Measurements from ENCODE around the gene LMAN2. TPM values are rescaled to one million over a fixed set of nuclear protein-coding genes. Genes with fewer than 3 reads are reported as not detected.

The LMAN2 gene
- total RNA-seq = 280 and 321 TPM in 2 replicates

GRCh38 chr5:177351392-177352329 is at the start of gene LMAN2:
Gene LMAN2, minus strand, starts transcription at chr5:177351668. Its CDS starts 21 bp downstream, at chr5:177351647.

GRCh38 chr5:177399997-177400868 is 48.8 kb upstream of the LMAN2 start, which contains the start of gene PFN3:
Gene PFN3, minus strand, starts transcription at chr5:177400661. Its CDS starts 85 bp downstream, at chr5:177400576.

GRCh38 chr5:177384134-177384533 is 32.7 kb upstream of the LMAN2 start, which contains the start of gene SLC34A1:
Gene SLC34A1, plus strand, starts transcription at chr5:177384434. Its CDS starts 1,308 bp downstream, at chr5:177385742.

GRCh38 chr5:177357459-177358351 is 6.2 kb upstream of the LMAN2 start, which contains the start of gene RGS14:
Gene RGS14, plus strand, starts transcription at chr5:177357924. Its CDS starts 101 bp downstream, at chr5:177358025.

GRCh38 chr5:177311723-177312648 is 39.5 kb downstream of the LMAN2 start, which contains the start of gene MXD3:
Gene MXD3, minus strand, starts transcription at chr5:177311898. Its CDS starts 68 bp downstream, at chr5:177311830.

GRCh38 chr5:177303121-177303924 is 48.1 kb downstream of the LMAN2 start, which contains the start of the genes PRELID1 and RAB24:
Gene PRELID1, plus strand, starts transcription at chr5:177303799. Its CDS starts 187 bp downstream, at chr5:177303986.
Gene RAB24, minus strand, starts transcription at chr5:177303719. Its CDS starts 431 bp downstream, at chr5:177303288.

Other genes with a start within 250 kb of the LMAN2 start
- 22.3 and 24.3 TPM in 2 replicates for gene NSD1, start 217.9 kb downstream of the LMAN2 start, total RNA-seq
- 19.6 and 24.3 TPM in 2 replicates for gene RAB24, start 47.9 kb downstream of the LMAN2 start, total RNA-seq
- gene PRELID1, start 47.9 kb downstream of the LMAN2 start, total RNA-seq = 165 and 185 TPM in 2 replicates
- 5.8 and 10.9 TPM in 2 replicates for gene MXD3, start 39.8 kb downstream of the LMAN2 start, total RNA-seq
- gene RGS14, start 6.3 kb upstream of the LMAN2 start, total RNA-seq = 23.4 and 31.0 TPM in 2 replicates
- not detected in 2 replicates for gene SLC34A1, start 32.8 kb upstream of the LMAN2 start, total RNA-seq
- not detected in 2 replicates for gene PFN3, start 49.0 kb upstream of the LMAN2 start, total RNA-seq
- 14.4 and 19.6 TPM in 2 replicates for gene F12, start 57.9 kb upstream of the LMAN2 start, total RNA-seq
- 44.1 and 50.4 TPM in 2 replicates for gene GRK6, start 75.0 kb upstream of the LMAN2 start, total RNA-seq
- 21.9 and 29.7 TPM in 2 replicates for gene PRR7, start 95.1 kb upstream of the LMAN2 start, total RNA-seq
- 126 and 146 TPM in 2 replicates for gene DBN1, start 122.0 kb upstream of the LMAN2 start, total RNA-seq
- gene PDLIM7, start 145.9 kb upstream of the LMAN2 start, total RNA-seq = 108 and 136 TPM in 2 replicates
- gene DOK3, start 158.2 kb upstream of the LMAN2 start, total RNA-seq = 0.99 and 1.9 TPM in 2 replicates
- 136 and 138 TPM in 2 replicates for gene DDX41, start 165.3 kb upstream of the LMAN2 start, total RNA-seq
- gene FAM193B, start 202.9 kb upstream of the LMAN2 start, total RNA-seq = 27.3 and 33.9 TPM in 2 replicates
- 134 and 136 TPM in 2 replicates for gene TMED9, start 240.5 kb upstream of the LMAN2 start, total RNA-seq
- 25.7 and 30.0 TPM in 2 replicates for gene B4GALT7, start 248.5 kb upstream of the LMAN2 start, total RNA-seq

All from airway epithelial cell (primary cell).